NB4 (cell line): Measurements from ENCODE around the gene CCSER1.

Source experiments
- CTCF ChIP-seq: IDR thresholded peaks from one replicate; pipeline ENCODE4 v1.5.1; 2012; ENCODE audit warnings: low read depth, low read length
- MAX ChIP-seq: IDR thresholded peaks from 2 replicates; pipeline ENCODE4 v1.6.1; 2011; ENCODE audit warnings: low read depth, low read length
- MYC ChIP-seq: IDR thresholded peaks from 2 replicates; pipeline ENCODE4 v1.6.1; 2011; ENCODE audit warnings: low read depth, low read length
- POLR2A ChIP-seq: IDR thresholded peaks from 2 replicates; pipeline ENCODE4 v1.6.1; 2011; ENCODE audit warnings: mild to moderate bottlenecking; ENCODE audit not compliant: insufficient read length; ENCODE audit errors: extremely low read depth

GRCh38 chr4:90614371-90614770 lies 487.2 kb downstream of the CCSER1 start:
- TF ChIP-seq CTCF (no peak), POLR2A (no peak), MAX (no peak), MYC (no peak)
